Karpas-422 (cell line): ENCODE data around the gene SMYD1. TPM values are rescaled to one million over a fixed set of nuclear protein-coding genes. Genes with fewer than 3 reads are reported as not detected.

Experiments
- DNase-seq: peaks from one replicate; pipeline ENCODE4 v3.0.0-alpha.2; 2015
- H2AFZ ChIP-seq: fragments of 200-600 bp; sonication (generic); 2 replicates; pipeline ENCODE4 v1.6.1; 2014; ENCODE audit warnings: antibody characterized with exemption, low read length, mixed read lengths
- H3K27ac ChIP-seq: fragments of 200-600 bp; sonication (generic); 2 replicates; pipeline ENCODE4 v1.5.1; 2014; ENCODE audit warnings: mild to moderate bottlenecking, low read length, moderate library complexity
- H3K27me3 ChIP-seq: fragments of 200-600 bp; sonication (generic); 2 replicates; pipeline ENCODE4 v1.6.1; 2014; ENCODE audit warnings: low read length, mixed read lengths
- H3K36me3 ChIP-seq: fragments of 200-600 bp; sonication (generic); 2 replicates; pipeline ENCODE4 v1.6.1; 2014; ENCODE audit warnings: low read length, mixed read lengths; ENCODE audit not compliant: insufficient read depth
- H3K4me1 ChIP-seq: fragments of 200-600 bp; sonication (generic); 2 replicates; pipeline ENCODE4 v1.6.1; 2014; ENCODE audit warnings: mild to moderate bottlenecking, low read length, mixed read lengths
- H3K4me2 ChIP-seq: fragments of 200-600 bp; sonication (generic); 2 replicates; pipeline ENCODE4 v1.6.1; 2014; ENCODE audit warnings: low read length, low read depth, mild to moderate bottlenecking; ENCODE audit not compliant: poor library complexity, severe bottlenecking
- H3K4me3 ChIP-seq: fragments of 200-600 bp; sonication (generic); 2 replicates; pipeline ENCODE4 v1.5.1; 2014; ENCODE audit warnings: mild to moderate bottlenecking, antibody characterized with exemption, low read length, mixed read lengths
- H3K79me2 ChIP-seq: fragments of 200-600 bp; sonication (generic); 2 replicates; pipeline ENCODE4 v1.6.1; 2014; ENCODE audit warnings: mild to moderate bottlenecking, low read length, mixed read lengths
- H3K9ac ChIP-seq: fragments of 200-600 bp; sonication (generic); 2 replicates; pipeline ENCODE4 v1.6.0; 2014; ENCODE audit warnings: low read length
- H3K9me2 ChIP-seq: fragments of 200-600 bp; sonication (generic), shearing (Covaris generic); replicated peaks from 2 replicates; pipeline ENCODE4 v1.6.0; 2014; ENCODE audit warnings: mild to moderate bottlenecking, low read length, moderate library complexity; ENCODE audit not compliant: insufficient read depth
- H3K9me3 ChIP-seq: fragments of 300-700, 200-600 bp; sonication (generic); 2 replicates; pipeline ENCODE4 v1.6.1; 2014; ENCODE audit warnings: low read length, mixed read lengths
- H4K20me1 ChIP-seq: fragments of 200-600 bp; sonication (generic); 2 replicates; pipeline ENCODE4 v1.6.1; 2014; ENCODE audit warnings: mild to moderate bottlenecking, antibody characterized with exemption, low read length, low read depth; ENCODE audit not compliant: insufficient read depth
- total RNA-seq: library from RNA; depleted of rRNA; stranded (reverse); fragments of >200 nt; shearing (Covaris generic); gene quantifications from 2 replicates; pipeline ENCODE4 v1.2.3, GENCODE V29; 2014; ENCODE audit warnings: low replicate concordance

SMYD1 gene
- total RNA-seq, 1 experiment from 2014 or later: not detected

- no peaks in the 10 kb centered on the region for H3K36me3 ChIP-seq
- H2AFZ ChIP-seq: no peak overlapping the region
- H3K9me3 ChIP-seq: no peaks in the 10 kb centered on the region
- H3K4me2 ChIP-seq: no peak overlapping the region
- H3K27me3 ChIP-seq: no peaks in the 10 kb centered on the region
- no peak overlapping the region for H3K9ac ChIP-seq
- no peak for DNase-seq
- H3K79me2 ChIP-seq: no peaks in the 10 kb centered on the region
- no peaks in the 10 kb centered on the region for H3K9me2 ChIP-seq
- H4K20me1 ChIP-seq: no peaks in the 10 kb centered on the region
- H3K4me1 ChIP-seq: no peaks in the 10 kb centered on the region
- no peak overlapping the region for H3K4me3 ChIP-seq
- H3K27ac ChIP-seq: no peak overlapping the region
Measured at GRCh38 chr2:88085099-88085498, 17.5 kb downstream of the SMYD1 start.

GRCh38 chr2:88085602-88086001, 18.0 kb downstream of the SMYD1 start:
- Histone ChIP-seq H3K4me3 (no peak overlapping the region), H3K4me2 (no peak overlapping the region), H3K9me3 (no peaks in the 10 kb centered on the region), H3K79me2 (no peaks in the 10 kb centered on the region), H3K9ac (no peak overlapping the region), H3K36me3 (no peaks in the 10 kb centered on the region), H4K20me1 (no peaks in the 10 kb centered on the region), H3K4me1 (no peaks in the 10 kb centered on the region), H3K9me2 (no peaks in the 10 kb centered on the region), H3K27ac (no peak overlapping the region), H3K27me3 (no peaks in the 10 kb centered on the region), H2AFZ (no peak overlapping the region)
- no peak for DNase-seq

- H3K27ac ChIP-seq: no peak overlapping the region
Measured at GRCh38 chr2:88086401-88086800, 18.8 kb downstream of the SMYD1 start.

GRCh38 chr2:88087073-88087472, 19.4 kb downstream of the SMYD1 start:
- Histone ChIP-seq H3K9me2 (no peaks in the 10 kb centered on the region), H3K27ac (no peak overlapping the region), H3K9me3 (no peaks in the 10 kb centered on the region), H3K27me3 (no peaks in the 10 kb centered on the region), H3K36me3 (no peaks in the 10 kb centered on the region), H3K4me1 (no peaks in the 10 kb centered on the region), H3K4me3 (no peak overlapping the region), H3K9ac (no peak overlapping the region), H3K4me2 (no peak overlapping the region), H4K20me1 (no peaks in the 10 kb centered on the region), H2AFZ (no peak overlapping the region), H3K79me2 (no peaks in the 10 kb centered on the region)
- no peak for DNase-seq

More at GRCh38 chr2:88086401-88086800, 18.8 kb downstream of the SMYD1 start:
- no peaks in the 10 kb centered on the region for H3K36me3 ChIP-seq
- H3K4me1 ChIP-seq: no peaks in the 10 kb centered on the region
- no peaks in the 10 kb centered on the region for H3K9me2 ChIP-seq
- no peaks in the 10 kb centered on the region for H3K9me3 ChIP-seq
- H3K79me2 ChIP-seq: no peaks in the 10 kb centered on the region
- no peak overlapping the region for H3K9ac ChIP-seq
- H3K27me3 ChIP-seq: no peaks in the 10 kb centered on the region
- H4K20me1 ChIP-seq: no peaks in the 10 kb centered on the region
- no peak overlapping the region for H3K4me3 ChIP-seq
- H2AFZ ChIP-seq: no peak overlapping the region
- H3K4me2 ChIP-seq: no peak overlapping the region
- DNase-seq: no peak

- Histone ChIP-seq H3K4me2 (no peak overlapping the region), H3K9me3 (no peaks in the 10 kb centered on the region), H3K9me2 (no peaks in the 10 kb centered on the region), H3K36me3 (no peaks in the 10 kb centered on the region), H3K4me1 (no peaks in the 10 kb centered on the region), H2AFZ (no peak overlapping the region), H3K27me3 (no peaks in the 10 kb centered on the region), H4K20me1 (no peaks in the 10 kb centered on the region), H3K9ac (no peak overlapping the region), H3K27ac (no peak overlapping the region), H3K4me3 (no peak overlapping the region), H3K79me2 (no peaks in the 10 kb centered on the region)
- no peak for DNase-seq
Measured at GRCh38 chr2:88087763-88088162, 20.1 kb downstream of the SMYD1 start.

- DNase-seq: no peak
- H3K36me3 ChIP-seq: no peaks in the 10 kb centered on the region
Measured at GRCh38 chr2:88088999-88089398, 21.4 kb downstream of the SMYD1 start.

GRCh38 chr2:88090446-88091283, 23.0 kb downstream of the SMYD1 start:
- Histone ChIP-seq H4K20me1 (no peaks in the 10 kb centered on the region), H2AFZ (no peak overlapping the region), H3K79me2 (no peaks in the 10 kb centered on the region), H3K27ac (no peak overlapping the region), H3K4me1 (no peaks in the 10 kb centered on the region), H3K36me3 (no peaks in the 10 kb centered on the region), H3K4me3 (no peak overlapping the region), H3K27me3 (no peaks in the 10 kb centered on the region), H3K9me2 (no peaks in the 10 kb centered on the region), H3K9ac (no peak overlapping the region), H3K4me2 (no peak overlapping the region), H3K9me3 (no peaks in the 10 kb centered on the region)
- DNase-seq: no peak

More at GRCh38 chr2:88088999-88089398, 21.4 kb downstream of the SMYD1 start:
- no peaks in the 10 kb centered on the region for H3K79me2 ChIP-seq
- no peaks in the 10 kb centered on the region for H3K27me3 ChIP-seq
- no peaks in the 10 kb centered on the region for H3K4me1 ChIP-seq
- no peak overlapping the region for H3K27ac ChIP-seq
- H3K9me3 ChIP-seq: no peaks in the 10 kb centered on the region
- H2AFZ ChIP-seq: no peak overlapping the region
- H3K9me2 ChIP-seq: no peaks in the 10 kb centered on the region
- no peak overlapping the region for H3K9ac ChIP-seq
- H3K4me3 ChIP-seq: no peak overlapping the region
- H4K20me1 ChIP-seq: no peaks in the 10 kb centered on the region
- H3K4me2 ChIP-seq: no peak overlapping the region

- no peaks in the 10 kb centered on the region for H3K79me2 ChIP-seq
- H3K27ac ChIP-seq: no peak overlapping the region
- no peak overlapping the region for H3K4me2 ChIP-seq
- no peak overlapping the region for H2AFZ ChIP-seq
- no peak overlapping the region for H3K9ac ChIP-seq
- H3K4me1 ChIP-seq: no peaks in the 10 kb centered on the region
- no peaks in the 10 kb centered on the region for H4K20me1 ChIP-seq
- no peaks in the 10 kb centered on the region for H3K9me2 ChIP-seq
- no peak overlapping the region for H3K4me3 ChIP-seq
- DNase-seq: no peak
- H3K9me3 ChIP-seq: no peaks in the 10 kb centered on the region
- no peaks in the 10 kb centered on the region for H3K27me3 ChIP-seq
- H3K36me3 ChIP-seq: no peaks in the 10 kb centered on the region
Measured at GRCh38 chr2:88091943-88092342, 24.3 kb downstream of the SMYD1 start.
